H1 (cell line): ENCODE results near the gene RSPO3. TPM values are rescaled to one million over a fixed set of nuclear protein-coding genes. Genes with fewer than 3 reads are reported as not detected.
A peak's percentile ranks its signal among the peaks of the same experiment; 100 is the strongest.

Experiments used
- CTCF ChIA-PET: fragments of 300-600 bp; sonication (Branson Sonifier 250); formaldehyde crosslinking; loops from one replicate; lab custom pipeline; 2021; ENCODE audit not compliant: partially characterized antibody; lab: Charles Lee
- POLR2A ChIA-PET: fragments of 300-600 bp; sonication (Branson Sonifier 250); formaldehyde crosslinking; loops from one replicate; lab custom pipeline; 2021; ENCODE audit warnings: inconsistent platforms; ENCODE audit not compliant: partially characterized antibody; lab: Charles Lee
- DNase-seq, 2 experiments: peaks; one replicate each; pipeline versions ENCODE4 v3.0.0 to v3.0.0-alpha.2; 2010 to 2022; ENCODE audit warnings: low spot score in 2 of 2, low read depth in 1 of 2, mixed read lengths in 1 of 2
- FAIRE-seq: peaks from 2 replicates; lab custom pipeline; 2011; peaks lifted over from hg19 to GRCh38; lab: Jason Lieb, UNC
- H2AFZ ChIP-seq: 2 replicates; pipeline ENCODE4 v1.8.1; 2012; ENCODE audit warnings: low read length, inconsistent platforms
- H2AK5ac ChIP-seq: 2 replicates; pipeline ENCODE4 v1.6.1; 2013; ENCODE audit warnings: low read depth, low read length
- H2BK120ac ChIP-seq: replicated peaks from 2 replicates; pipeline ENCODE3; 2013; ENCODE audit warnings: low read depth, low read length, inconsistent platforms
- H2BK12ac ChIP-seq: 2 replicates; pipeline ENCODE4 v1.6.1; 2013; ENCODE audit warnings: low read depth, low read length
- H2BK15ac ChIP-seq: 2 replicates; pipeline ENCODE4 v1.6.1; 2013; ENCODE audit warnings: low read length
- H2BK20ac ChIP-seq: 2 replicates; pipeline ENCODE4 v1.6.1; 2013; ENCODE audit warnings: low read length
- H2BK5ac ChIP-seq: 2 replicates; pipeline ENCODE4 v1.6.1; 2013; ENCODE audit warnings: low read depth, low read length
- H3K14ac ChIP-seq: 2 replicates; pipeline ENCODE4 v1.6.1; 2013; ENCODE audit warnings: inconsistent platforms; ENCODE audit not compliant: insufficient read length
- H3K18ac ChIP-seq: 2 replicates; pipeline ENCODE4 v1.6.1; 2013; ENCODE audit warnings: low read length; ENCODE audit errors: extremely low read depth
- H3K23ac ChIP-seq: 2 replicates; pipeline ENCODE4 v1.6.1; 2013; ENCODE audit warnings: inconsistent platforms; ENCODE audit not compliant: insufficient read length
- H3K23me2 ChIP-seq: 2 replicates; pipeline ENCODE4 v1.6.1; 2013; ENCODE audit warnings: low read depth, low read length
- H3K27ac ChIP-seq: 2 replicates; pipeline ENCODE4 v1.6.1; 2011; ENCODE audit warnings: low read depth, low read length, inconsistent platforms
- H3K27me3 ChIP-seq, 4 experiments: replicated peaks in 1 of 4; 1 replicate in 1 of 4; 2 replicates in 3 of 4; pipeline versions ENCODE4 v1.6.1 to v1.8.1; 2011 to 2013; ENCODE audit warnings: low read length in 3 of 4, mild to moderate bottlenecking in 3 of 4, inconsistent platforms in 2 of 4, mixed read lengths in 2 of 4, moderate library complexity in 1 of 4; ENCODE audit not compliant: control insufficient read depth in 3 of 4, insufficient read depth in 3 of 4; ENCODE audit errors: extremely low read depth in 1 of 4
- H3K36me3 ChIP-seq, 4 experiments: 2 replicates each; pipeline versions ENCODE4 v1.6.1 to v1.8.1; 2011 to 2013; ENCODE audit warnings: mild to moderate bottlenecking in 4 of 4, low read length in 3 of 4, moderate library complexity in 2 of 4, control low read depth in 1 of 4, inconsistent platforms in 1 of 4; ENCODE audit not compliant: insufficient read depth in 4 of 4, control insufficient read depth in 2 of 4
- H3K4ac ChIP-seq: replicated peaks from 2 replicates; pipeline ENCODE3; 2013; ENCODE audit warnings: low read length, low read depth, mixed read lengths, inconsistent platforms; ENCODE audit not compliant: insufficient read length
- H3K4me1 ChIP-seq, 4 experiments: replicated peaks in 1 of 4; 1 replicate in 1 of 4; 2 replicates in 3 of 4; pipeline versions ENCODE4 v1.6.1 to v1.8.1; 2011 to 2013; ENCODE audit warnings: low read length in 3 of 4, inconsistent platforms in 2 of 4, mixed read lengths in 1 of 4; ENCODE audit not compliant: insufficient read depth in 4 of 4, control insufficient read depth in 3 of 4
- H3K4me2 ChIP-seq, 2 experiments: 2 replicates each; pipeline versions ENCODE4 v1.6.1 to v1.8.1; 2011 to 2013; ENCODE audit warnings: low read depth in 2 of 2, low read length in 2 of 2, control low read depth in 1 of 2, inconsistent platforms in 1 of 2, mild to moderate bottlenecking in 1 of 2; ENCODE audit not compliant: insufficient read depth in 1 of 2
- H3K4me3 ChIP-seq, 4 experiments: fragments of 200-600, 300-600 bp in 1 of 4; sonication (generic), shearing (Covaris generic), sonication (Bioruptor Twin) in 1 of 4; 2 replicates each; pipeline versions ENCODE4 v1.5.1 to v1.8.1; 2011 to 2016; ENCODE audit warnings: low read length in 4 of 4, low read depth in 3 of 4, control low read depth in 2 of 4, inconsistent platforms in 2 of 4, mild to moderate bottlenecking in 2 of 4, mixed read lengths in 1 of 4, moderate library complexity in 1 of 4; ENCODE audit not compliant: insufficient read depth in 2 of 4; ENCODE audit errors: extremely low read depth in 1 of 4
- H3K56ac ChIP-seq: replicated peaks from 2 replicates; pipeline ENCODE3; 2013; ENCODE audit warnings: low read depth, mild to moderate bottlenecking, mixed read lengths, low read length, inconsistent platforms; ENCODE audit not compliant: insufficient read length
- H3K79me1 ChIP-seq: 2 replicates; pipeline ENCODE4 v1.6.1; 2013; ENCODE audit warnings: low read depth, low read length, control low read depth
- H3K79me2 ChIP-seq, 2 experiments: 2 replicates each; pipeline versions ENCODE4 v1.6.1 to v1.8.1; 2012 to 2013; ENCODE audit warnings: low read length in 2 of 2, mild to moderate bottlenecking in 2 of 2, inconsistent platforms in 1 of 2; ENCODE audit not compliant: insufficient read depth in 2 of 2, control insufficient read depth in 1 of 2
- H3K9ac ChIP-seq, 4 experiments: replicated peaks in 1 of 4; 1 replicate in 1 of 4; 2 replicates in 3 of 4; pipeline versions ENCODE4 v1.6.1 to v1.8.1; 2011 to 2013; ENCODE audit warnings: low read depth in 3 of 4, low read length in 3 of 4, control low read depth in 2 of 4, mild to moderate bottlenecking in 2 of 4, moderate library complexity in 2 of 4, inconsistent platforms in 1 of 4; ENCODE audit errors: extremely low read depth in 1 of 4
- H3K9me3 ChIP-seq, 2 experiments: 2 replicates each; pipeline versions ENCODE4 v1.6.1 to v1.8.1; 2012 to 2013; ENCODE audit warnings: mild to moderate bottlenecking in 2 of 2, moderate library complexity in 2 of 2, control low read depth in 1 of 2, inconsistent platforms in 1 of 2, low read depth in 1 of 2, low read length in 1 of 2, mixed read lengths in 1 of 2; ENCODE audit not compliant: insufficient read depth in 2 of 2
- H4K20me1 ChIP-seq, 2 experiments: replicated peaks in 1 of 2; 2 replicates each; pipeline versions ENCODE3 to v1.8.1; 2011 to 2013; ENCODE audit warnings: inconsistent platforms in 2 of 2, low read length in 2 of 2, mild to moderate bottlenecking in 1 of 2; ENCODE audit not compliant: insufficient read depth in 2 of 2, control insufficient read depth in 1 of 2
- H4K5ac ChIP-seq: 2 replicates; pipeline ENCODE4 v1.6.1; 2013; ENCODE audit warnings: low read length, low read depth, mixed read lengths, inconsistent platforms; ENCODE audit not compliant: insufficient read length
- H4K8ac ChIP-seq: 2 replicates; pipeline ENCODE4 v1.8.0; 2013; ENCODE audit warnings: mild to moderate bottlenecking, moderate library complexity, low read length, inconsistent platforms; ENCODE audit not compliant: insufficient read depth; ENCODE audit errors: extremely low read depth
- H4K91ac ChIP-seq: replicated peaks from 2 replicates; pipeline ENCODE3; 2013; ENCODE audit warnings: low read length, mixed read lengths, inconsistent platforms; ENCODE audit not compliant: insufficient read length
- CHD1 ChIP-seq: IDR thresholded peaks from 2 replicates; pipeline ENCODE4 v1.6.1; 2012; ENCODE audit warnings: low read depth, low read length, improper control_type of control experiment
- HDAC6 ChIP-seq: IDR thresholded peaks from one replicate; pipeline ENCODE4 v1.7.1; 2012; ENCODE audit warnings: low read depth, mild to moderate bottlenecking, inconsistent platforms, low read length, moderate library complexity
- JUN ChIP-seq: IDR thresholded peaks from 2 replicates; pipeline ENCODE4 v1.6.1; 2011; ENCODE audit warnings: low read depth, mild to moderate bottlenecking, improper control_type of control experiment, low read length
- NRF1 ChIP-seq: IDR thresholded peaks from 2 replicates; pipeline ENCODE4 v1.6.1; 2011; ENCODE audit warnings: mild to moderate bottlenecking, low read depth, low read length, improper control_type of control experiment
- POU5F1 ChIP-seq: IDR thresholded peaks from 2 replicates; pipeline ENCODE4 v1.6.1; 2011; ENCODE audit warnings: low read depth, mild to moderate bottlenecking, low read length, moderate library complexity
- RFX5 ChIP-seq: IDR thresholded peaks from 2 replicates; pipeline ENCODE4 v1.6.1; 2011; ENCODE audit warnings: low read depth, low read length, improper control_type of control experiment, borderline replicate concordance
- SP4 ChIP-seq: IDR thresholded peaks from 2 replicates; pipeline ENCODE4 v1.6.1; 2012; ENCODE audit warnings: low read length, inconsistent platforms
- SUZ12 ChIP-seq: fragments of 200-600 bp; sonication (generic); IDR thresholded peaks from 2 replicates; pipeline ENCODE4 v1.6.1; 2012; ENCODE audit warnings: mild to moderate bottlenecking, inconsistent platforms, low read length, moderate library complexity, mixed read lengths
- TAF1 ChIP-seq: IDR thresholded peaks from 2 replicates; pipeline ENCODE4 v1.6.1; 2011; ENCODE audit warnings: mild to moderate bottlenecking, low read depth, low read length
- YY1 ChIP-seq: IDR thresholded peaks from 2 replicates; pipeline ENCODE4 v1.6.1; 2011; ENCODE audit warnings: low read depth, mild to moderate bottlenecking, low read length
- WGBS, 2 experiments: shearing (Covaris generic) in 1 of 2; methylation state at CpG; one replicate each; pipeline versions ENCODE4 v1.1.6 to v1.1.7; 2013 to 2015; ENCODE audit warnings: low lambda C conversion rate in 2 of 2, mixed read lengths in 2 of 2, inconsistent platforms in 1 of 2, low coverage in 1 of 2, missing lambda C conversion rate in 1 of 2; ENCODE audit not compliant: insufficient replicate concordance in 2 of 2, insufficient coverage in 1 of 2, insufficient read length in 1 of 2; ENCODE audit errors: extremely low coverage in 1 of 2, missing lambda C conversion rate in 1 of 2; 5-methylcytosine and 5-hydroxymethylcytosine counted together
- polyA plus RNA-seq, 7 experiments: library from polyadenylated mRNA; depleted of rRNA in 3 of 7; stranded (reverse) in 5 of 7; unstranded in 2 of 7; fragments of >200 nt in 5 of 7; fragments of 200-250 nt in 2 of 7; gene quantifications; 1 replicate in 5 of 7; 2 replicates in 1 of 7; 4 replicates in 1 of 7; pipeline versions ENCODE4 v1.2.1 to v1.2.3, GENCODE V29; 2011 to 2013; ENCODE audit warnings: missing spikeins in 2 of 7, mixed read lengths in 2 of 7
- total RNA-seq: library from RNA; stranded (reverse); fragmentation: NEBNext Ultra II Directional; extraction: Animal tissue kit (Norgen Biotek cat#: 25700); gene quantifications from 2 replicates; pipeline ENCODE4 v1.2.1, GENCODE V29; 2021
- TF ChIP-seq, protein P1 (sequence below): IDR thresholded peaks from 2 replicates; pipeline ENCODE4 v1.6.1; 2012; ENCODE audit warnings: inconsistent platforms
- TF ChIP-seq, protein P2 (sequence below), 3 experiments: IDR thresholded peaks; 1 replicate in 2 of 3; 2 replicates in 1 of 3; pipeline versions ENCODE4 v1.5.1 to v1.6.1; 2011; ENCODE audit warnings: low read length in 3 of 3, mild to moderate bottlenecking in 3 of 3, inconsistent platforms in 2 of 3, low read depth in 1 of 3, moderate library complexity in 1 of 3; ENCODE audit not compliant: insufficient read depth in 1 of 3; ENCODE audit errors: control extremely low read depth in 1 of 3

Gene RSPO3
- total and polyA plus RNA-seq, 2 of the 8 experiments (the other 6 are each of a cell fraction or from before 2014, with no cell fraction given) = not detected

DNA sequence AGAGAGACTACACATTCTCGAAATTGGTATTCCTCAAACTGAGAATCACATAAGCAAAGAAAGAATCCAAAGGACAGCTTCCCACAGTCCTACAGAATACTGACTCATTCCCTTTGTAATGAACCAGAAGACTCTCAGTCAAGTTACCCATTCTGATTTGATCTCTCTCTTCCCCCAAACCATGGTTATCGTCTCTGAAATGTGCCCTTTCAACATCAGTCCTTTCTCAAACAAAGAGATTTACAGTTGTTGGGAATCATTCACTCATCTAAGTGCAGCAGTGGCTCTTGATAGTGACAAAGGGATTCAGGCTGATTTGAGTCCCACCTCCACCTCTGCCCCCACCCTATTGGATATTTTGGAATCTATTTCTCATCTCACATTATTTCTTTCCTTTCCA, 15.0 kb upstream of the RSPO3 start:
- ChIA-PET POLR2A (no interaction called here), CTCF (interaction anchor here (0.6 to 2.0 kb wide), 2 partner anchors 299 to 1756 kb away, joined by 3 to 11 read pairs; no protein-coding TSS in a partner anchor)
- Histone ChIP-seq H3K9ac (no peak overlapping the region), H2BK12ac (no peak overlapping the region), H3K18ac (no peak overlapping the region), H3K4me3 (no peak overlapping the region), H4K91ac (no peak overlapping the region), H3K14ac (no peak overlapping the region), H3K79me2 (no peaks in the 10 kb centered on the region), H2BK20ac (no peak overlapping the region), H3K4me2 (no peak overlapping the region), H3K36me3 (no peaks in the 10 kb centered on the region), H2BK15ac (no peak overlapping the region), H4K20me1 (no peaks in the 10 kb centered on the region), H3K79me1 (no peaks in the 10 kb centered on the region), H4K8ac (no peak overlapping the region), H3K23ac (no peak overlapping the region), H2AFZ (0 out of 2 replicates have a peak overlapping the region, but pooled peaks have one; percentile 83), H3K56ac (no peak overlapping the region), H3K4me1 (no peaks in the 10 kb centered on the region), H3K9me3 (no peaks in the 10 kb centered on the region), H3K27ac (no peak overlapping the region), H2BK120ac (no peak overlapping the region), H3K27me3 (no peaks in the 10 kb centered on the region), H4K5ac (no peak overlapping the region), H3K23me2 (no peaks in the 10 kb centered on the region; the same call in 1 of the 2 replicates), H2BK5ac (no peak overlapping the region), H2AK5ac (no peak overlapping the region), H3K4ac (no peak overlapping the region)
- WGBS, 2 experiments = 86% methylated on average over 2 of the region's 2 CpGs; no CpG with 5 or more reads in 1 of the 2 experiments
- no peak for FAIRE-seq
- no peak for DNase-seq
- TF ChIP-seq, protein P1, sequence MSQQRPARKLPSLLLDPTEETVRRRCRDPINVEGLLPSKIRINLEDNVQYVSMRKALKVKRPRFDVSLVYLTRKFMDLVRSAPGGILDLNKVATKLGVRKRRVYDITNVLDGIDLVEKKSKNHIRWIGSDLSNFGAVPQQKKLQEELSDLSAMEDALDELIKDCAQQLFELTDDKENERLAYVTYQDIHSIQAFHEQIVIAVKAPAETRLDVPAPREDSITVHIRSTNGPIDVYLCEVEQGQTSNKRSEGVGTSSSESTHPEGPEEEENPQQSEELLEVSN = no peak
- TF ChIP-seq TAF1 (no peak), JUN (no peak), NRF1 (no peak), SUZ12 (no peak), POU5F1 (no peak), HDAC6 (no peak), RFX5 (no peak), SP4 (no peak), CHD1 (no peak), YY1 (no peak)
- TF ChIP-seq, protein P2, sequence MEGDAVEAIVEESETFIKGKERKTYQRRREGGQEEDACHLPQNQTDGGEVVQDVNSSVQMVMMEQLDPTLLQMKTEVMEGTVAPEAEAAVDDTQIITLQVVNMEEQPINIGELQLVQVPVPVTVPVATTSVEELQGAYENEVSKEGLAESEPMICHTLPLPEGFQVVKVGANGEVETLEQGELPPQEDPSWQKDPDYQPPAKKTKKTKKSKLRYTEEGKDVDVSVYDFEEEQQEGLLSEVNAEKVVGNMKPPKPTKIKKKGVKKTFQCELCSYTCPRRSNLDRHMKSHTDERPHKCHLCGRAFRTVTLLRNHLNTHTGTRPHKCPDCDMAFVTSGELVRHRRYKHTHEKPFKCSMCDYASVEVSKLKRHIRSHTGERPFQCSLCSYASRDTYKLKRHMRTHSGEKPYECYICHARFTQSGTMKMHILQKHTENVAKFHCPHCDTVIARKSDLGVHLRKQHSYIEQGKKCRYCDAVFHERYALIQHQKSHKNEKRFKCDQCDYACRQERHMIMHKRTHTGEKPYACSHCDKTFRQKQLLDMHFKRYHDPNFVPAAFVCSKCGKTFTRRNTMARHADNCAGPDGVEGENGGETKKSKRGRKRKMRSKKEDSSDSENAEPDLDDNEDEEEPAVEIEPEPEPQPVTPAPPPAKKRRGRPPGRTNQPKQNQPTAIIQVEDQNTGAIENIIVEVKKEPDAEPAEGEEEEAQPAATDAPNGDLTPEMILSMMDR (IDR thresholded peaks at IDR 0.05; ENCODE audit: control extremely low read depth in 1 of 3, insufficient read depth in 1 of 3, low read depth in 1 of 3, low read length in 3 of 3) = no peak
